Measurements from ENCODE around the gene PLCH1. TPM values are rescaled to one million over a fixed set of nuclear protein-coding genes. Genes with fewer than 3 reads are reported as not detected.

Gene PLCH1
- total RNA-seq, 4 donors from 2014 or later, result under 0.01 TPM; not detected in 3

GRCh38 chr3:155525324-155525833 lies 219.5 kb downstream of the PLCH1 start:
- TF ChIP-seq CTCF (IDR thresholded peaks at IDR 0.05; ENCODE audit: low read depth), result no peak

DNA sequence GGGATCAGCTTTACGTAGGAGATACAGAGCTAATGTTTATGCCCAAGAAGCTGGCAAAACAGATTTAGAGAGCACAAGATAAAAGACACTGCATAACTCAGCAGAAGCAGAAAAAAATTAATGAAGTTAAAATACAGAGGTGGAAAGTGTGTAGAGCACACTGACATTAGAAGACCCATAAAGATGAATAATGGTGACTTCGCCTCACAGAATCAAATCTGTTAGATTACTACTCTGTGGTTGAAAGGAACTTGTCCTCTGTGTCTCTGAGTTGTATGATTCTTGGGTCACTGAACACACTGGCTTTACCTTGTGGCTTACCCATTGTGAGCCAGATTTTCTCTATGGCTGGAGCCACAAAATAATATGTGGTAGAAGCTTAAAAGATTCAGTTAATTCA lies 224.4 kb downstream of the PLCH1 start:
- no peak for TF ChIP-seq CTCF (IDR thresholded peaks at IDR 0.05; ENCODE audit: low read depth)

GRCh38 chr3:155519078-155519477 lies 225.8 kb downstream of the PLCH1 start:
- no peak for TF ChIP-seq CTCF (IDR thresholded peaks at IDR 0.05; ENCODE audit: low read depth)

- no peak for TF ChIP-seq CTCF (IDR thresholded peaks at IDR 0.05; ENCODE audit: low read depth)
Measured at GRCh38 chr3:155517903-155518302, 227.0 kb downstream of the PLCH1 start.

GRCh38 chr3:155516439-155516838 lies 228.4 kb downstream of the PLCH1 start:
- no peak for TF ChIP-seq CTCF (IDR thresholded peaks at IDR 0.05; ENCODE audit: low read depth)

DNA sequence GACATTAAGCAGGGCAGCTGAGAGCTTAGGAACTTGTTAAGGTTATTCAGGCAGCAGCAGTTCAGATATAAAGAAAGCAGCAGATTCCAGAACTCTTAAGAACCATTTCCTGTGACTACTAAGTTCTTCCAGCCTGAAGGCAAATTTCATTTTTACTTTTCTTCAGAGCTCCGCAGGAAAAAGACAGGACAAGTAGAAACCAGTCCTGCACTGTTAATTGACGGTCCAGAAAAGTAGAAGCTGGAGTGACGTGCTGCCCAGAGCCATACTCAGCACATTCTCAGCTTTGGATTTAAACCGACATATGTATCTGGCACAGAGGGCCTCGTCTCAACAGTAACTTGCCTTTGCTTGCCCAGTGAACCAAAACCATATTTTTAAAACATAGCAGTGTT lies 232.0 kb downstream of the PLCH1 start:
- no peak for TF ChIP-seq CTCF (IDR thresholded peaks at IDR 0.05; ENCODE audit: low read depth)

GRCh38 chr3:155512175-155512866 lies 232.6 kb downstream of the PLCH1 start:
- no peak for TF ChIP-seq CTCF (IDR thresholded peaks at IDR 0.05; ENCODE audit: low read depth)
